ENCODE results near the gene PRKAB1. TPM values are rescaled to one million over a fixed set of nuclear protein-coding genes. Genes with fewer than 3 reads are reported as not detected.

PRKAB1 gene
- polyA plus RNA-seq, 3 donors, result 15.2 to 20.6 (median 18.0) TPM

GRCh38 chr12:119679490-119679889 is 11.6 kb downstream of the PRKAB1 start:
- no peak overlapping the region for H3K27ac ChIP-seq (ENCODE audit: low read depth, low read length)
- 85 to 89% (median 86%) methylated on average over 10 of the region's 10 CpGs for WGBS, 3 donors

- no peak overlapping the region for H3K27ac ChIP-seq (ENCODE audit: low read depth, low read length)
- WGBS, 3 donors, result 82 to 88% (median 83%) methylated on average over 8 of the region's 8 CpGs
Observed at GRCh38 chr12:119681111-119681510, 13.2 kb downstream of the PRKAB1 start.

- WGBS, 3 donors, result 72 to 88% (median 83%) methylated on average over 9 of the region's 9 CpGs
- no peak overlapping the region for H3K27ac ChIP-seq (ENCODE audit: low read depth, low read length)
Observed at GRCh38 chr12:119681728-119682638, 14.1 kb downstream of the PRKAB1 start.

GRCh38 chr12:119682639-119683252 is 14.8 kb downstream of the PRKAB1 start:
- WGBS, 3 donors, result 44 to 89% (median 50%) methylated on average over 3 of the region's 3 CpGs
- H3K27ac ChIP-seq (ENCODE audit: low read depth, low read length), result no peak overlapping the region

GRCh38 chr12:119683413-119683812 is 15.5 kb downstream of the PRKAB1 start:
- WGBS, 3 donors, result 57 to 78% (median 66%) methylated on average over 6 of the region's 6 CpGs
- no peak overlapping the region for H3K27ac ChIP-seq (ENCODE audit: low read depth, low read length)

GRCh38 chr12:119683816-119684215 is 15.9 kb downstream of the PRKAB1 start:
- 40 to 75% (median 69%) methylated on average over 3 of the region's 3 CpGs for WGBS, 3 donors
- H3K27ac ChIP-seq (ENCODE audit: low read depth, low read length), result no peak overlapping the region

- no peak overlapping the region for H3K27ac ChIP-seq (ENCODE audit: low read depth, low read length)
- WGBS, 3 donors, result 54 to 70% (median 64%) methylated on average over 10 of the region's 10 CpGs
Observed at GRCh38 chr12:119684711-119685369, 16.9 kb downstream of the PRKAB1 start.

GRCh38 chr12:119685375-119685774 is 17.4 kb downstream of the PRKAB1 start:
- WGBS, 3 donors, result 77 to 88% (median 80%) methylated on average over 4 of the region's 4 CpGs
- H3K27ac ChIP-seq (ENCODE audit: low read depth, low read length), result no peak overlapping the region

- WGBS, 3 donors, result 69 to 79% (median 76%) methylated on average over 12 of the region's 12 CpGs
- no peak overlapping the region for H3K27ac ChIP-seq (ENCODE audit: low read depth, low read length)
Observed at GRCh38 chr12:119686355-119686754, 18.4 kb downstream of the PRKAB1 start.

- H3K27ac ChIP-seq (ENCODE audit: low read depth, low read length), result no peak overlapping the region
- 71 to 87% (median 80%) methylated on average over 13 of the region's 13 CpGs for WGBS, 3 donors
Observed at GRCh38 chr12:119686776-119687175, 18.8 kb downstream of the PRKAB1 start.

- 56 to 83% (median 62%) methylated on average over 14 of the region's 14 CpGs for WGBS, 3 donors
- no peak overlapping the region for H3K27ac ChIP-seq (ENCODE audit: low read depth, low read length)
Observed at GRCh38 chr12:119687406-119687805, 19.5 kb downstream of the PRKAB1 start.

GRCh38 chr12:119687879-119688278 is 19.9 kb downstream of the PRKAB1 start:
- WGBS, 3 donors, result 89 to 94% (median 93%) methylated on average over 9 of the region's 9 CpGs
- H3K27ac ChIP-seq (ENCODE audit: low read depth, low read length), result no peak overlapping the region

- WGBS, 3 donors, result 95 to 98% (median 96%) methylated on average over 38 of the region's 38 CpGs
Observed at GRCh38 chr12:119689935-119690500, 22.1 kb downstream of the PRKAB1 start.

GRCh38 chr12:119691202-119691810 is 23.4 kb downstream of the PRKAB1 start:
- 87 to 89% (median 89%) methylated on average over 6 of the region's 6 CpGs for WGBS, 3 donors
- no peak overlapping the region for H3K27ac ChIP-seq (ENCODE audit: low read depth, low read length)

More at GRCh38 chr12:119689935-119690500, 22.1 kb downstream of the PRKAB1 start:
- no peak overlapping the region for H3K27ac ChIP-seq (ENCODE audit: low read depth, low read length)

- WGBS, 3 donors, result 70 to 73% (median 70%) methylated on average over 5 of the region's 5 CpGs
- no peak overlapping the region for H3K27ac ChIP-seq (ENCODE audit: low read depth, low read length)
Observed at GRCh38 chr12:119692410-119692809, 24.5 kb downstream of the PRKAB1 start.

GRCh38 chr12:119692997-119693396 is 25.1 kb downstream of the PRKAB1 start:
- no peak overlapping the region for H3K27ac ChIP-seq (ENCODE audit: low read depth, low read length)
- WGBS, 3 donors, result 11 to 33% (median 27%) methylated on average over 6 of the region's 6 CpGs

GRCh38 chr12:119693511-119693910 is 25.6 kb downstream of the PRKAB1 start:
- 22 to 55% (median 47%) methylated on average over 1 of the region's 1 CpG for WGBS, 3 donors
- H3K27ac ChIP-seq (ENCODE audit: low read depth, low read length), result no peak overlapping the region

- H3K27ac ChIP-seq (ENCODE audit: low read depth, low read length), result no peak overlapping the region
- WGBS, 3 donors, result 85 to 87% (median 86%) methylated on average over 6 of the region's 6 CpGs
Observed at GRCh38 chr12:119694111-119694510, 26.2 kb downstream of the PRKAB1 start.

Data from adipose tissue (tissue), 3 donors.